Measurements from ENCODE around the gene DUSP10. TPM values are rescaled to one million over a fixed set of nuclear protein-coding genes. Genes with fewer than 3 reads are reported as not detected.
A peak's percentile ranks its signal among the peaks of the same experiment; 100 is the strongest.

Gene DUSP10
- total and polyA plus RNA-seq, 2 donors (not counting 1 experiment from before 2014, with no cell fraction given) = 19.4 to 71.7 TPM

DNA sequence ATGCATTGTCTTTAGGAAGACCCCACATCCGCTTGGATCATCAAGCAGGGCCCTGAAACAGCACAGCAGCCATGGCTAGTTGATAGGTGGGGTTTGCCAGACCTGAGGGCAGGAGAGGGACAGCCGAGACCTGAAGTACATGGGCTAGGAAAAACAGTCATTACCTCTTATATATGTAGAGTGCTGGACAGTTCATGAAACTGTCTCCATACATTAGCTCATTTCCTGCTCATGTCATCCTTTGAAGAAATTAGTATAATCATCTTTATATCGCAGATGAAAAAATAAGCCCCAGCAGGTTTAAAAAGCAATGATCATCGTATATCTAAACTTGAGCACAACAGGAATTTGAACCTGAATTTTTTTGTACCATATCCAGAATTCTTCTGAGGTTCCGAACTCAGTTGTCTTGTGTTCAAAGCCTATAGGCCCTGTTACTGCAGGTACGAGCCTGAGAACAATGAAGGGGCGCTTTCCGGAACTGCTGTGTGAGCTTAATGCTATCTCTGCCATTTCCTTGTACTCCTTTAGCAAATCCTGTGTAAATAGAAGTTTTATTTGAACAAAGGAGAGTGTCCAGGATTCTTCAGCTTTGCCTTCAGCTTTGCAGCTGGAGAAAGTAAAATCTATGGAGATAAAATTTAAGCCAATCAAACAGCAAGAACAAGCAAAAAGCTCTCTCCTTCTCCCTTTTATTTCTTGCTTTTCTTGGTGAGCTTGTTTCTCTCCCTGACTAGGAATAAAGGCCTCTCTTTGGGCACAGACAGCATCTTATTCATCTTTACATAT lies 32.4 kb upstream of the DUSP10 start:
- no peak overlapping the region for H2AFZ ChIP-seq (ENCODE audit: low read length)
- no peak overlapping the region for H3K4me2 ChIP-seq (ENCODE audit: extremely low read depth, insufficient read depth, low read length)
- no peaks in the 10 kb centered on the region for H3K9me3 ChIP-seq (ENCODE audit: control insufficient read depth, insufficient read depth, low read depth, low read length)
- no peak for DNase-seq (ENCODE audit: low read depth in 2 of 2)
- no peak for TF ChIP-seq EZH2 (IDR thresholded peaks at IDR 0.05; ENCODE audit: low read length, missing control alignments)
- TF ChIP-seq, protein P1, sequence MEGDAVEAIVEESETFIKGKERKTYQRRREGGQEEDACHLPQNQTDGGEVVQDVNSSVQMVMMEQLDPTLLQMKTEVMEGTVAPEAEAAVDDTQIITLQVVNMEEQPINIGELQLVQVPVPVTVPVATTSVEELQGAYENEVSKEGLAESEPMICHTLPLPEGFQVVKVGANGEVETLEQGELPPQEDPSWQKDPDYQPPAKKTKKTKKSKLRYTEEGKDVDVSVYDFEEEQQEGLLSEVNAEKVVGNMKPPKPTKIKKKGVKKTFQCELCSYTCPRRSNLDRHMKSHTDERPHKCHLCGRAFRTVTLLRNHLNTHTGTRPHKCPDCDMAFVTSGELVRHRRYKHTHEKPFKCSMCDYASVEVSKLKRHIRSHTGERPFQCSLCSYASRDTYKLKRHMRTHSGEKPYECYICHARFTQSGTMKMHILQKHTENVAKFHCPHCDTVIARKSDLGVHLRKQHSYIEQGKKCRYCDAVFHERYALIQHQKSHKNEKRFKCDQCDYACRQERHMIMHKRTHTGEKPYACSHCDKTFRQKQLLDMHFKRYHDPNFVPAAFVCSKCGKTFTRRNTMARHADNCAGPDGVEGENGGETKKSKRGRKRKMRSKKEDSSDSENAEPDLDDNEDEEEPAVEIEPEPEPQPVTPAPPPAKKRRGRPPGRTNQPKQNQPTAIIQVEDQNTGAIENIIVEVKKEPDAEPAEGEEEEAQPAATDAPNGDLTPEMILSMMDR (conservative IDR thresholded peaks at IDR 0.05 in 1 of 2, IDR thresholded peaks at IDR 0.05 in 1 of 2; ENCODE audit: low read depth in 1 of 2, low read length in 2 of 2) = no peak
- no peaks in the 10 kb centered on the region for H3K27me3 ChIP-seq (ENCODE audit: control insufficient read depth, insufficient read depth, low read length)
- no peak overlapping the region for H3K27ac ChIP-seq (ENCODE audit: insufficient read depth, low read length)
- H4K20me1 ChIP-seq (ENCODE audit: control insufficient read depth, extremely low read depth, insufficient read depth, low read length) = no peaks in the 10 kb centered on the region
- H3K36me3 ChIP-seq (ENCODE audit: control insufficient read depth, insufficient read depth, low read length) = no peaks in the 10 kb centered on the region
- H3K4me3 ChIP-seq (replicated peaks in 1 of 4; ENCODE audit: control extremely low read depth in 1 of 4, insufficient read depth in 1 of 4, low read depth in 3 of 4, low read length in 4 of 4) = no peak overlapping the region
- no peaks in the 10 kb centered on the region for H3K79me2 ChIP-seq (ENCODE audit: control insufficient read depth, insufficient read depth, low read length)
- no peak overlapping the region for H3K9ac ChIP-seq (ENCODE audit: insufficient read depth, low read length)
- no peaks in the 10 kb centered on the region for H3K4me1 ChIP-seq (ENCODE audit: control insufficient read depth, extremely low read depth, insufficient read depth, low read length)

DNA sequence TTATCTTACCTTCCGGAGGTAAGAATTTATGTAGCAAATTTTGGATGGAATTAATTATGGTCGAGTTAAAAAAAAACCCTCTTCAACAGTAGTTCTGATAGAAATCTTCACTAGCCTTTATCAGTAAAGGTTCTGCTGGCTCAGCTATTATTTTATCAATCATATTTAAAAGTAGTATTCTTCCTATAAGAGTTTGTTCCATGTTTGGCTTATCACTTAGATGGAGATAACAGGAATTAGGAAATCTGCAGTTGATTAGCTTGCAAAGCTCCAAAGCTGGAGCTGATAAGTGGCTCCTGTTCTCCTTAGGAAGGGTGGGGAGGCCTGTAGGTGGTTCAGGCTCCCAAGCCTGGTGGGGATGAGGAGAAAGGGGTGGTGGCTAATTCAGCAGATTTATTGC lies 31.5 kb upstream of the DUSP10 start:
- no peak for DNase-seq (ENCODE audit: low read depth in 2 of 2)
- Histone ChIP-seq H3K4me2 (ENCODE audit: extremely low read depth, insufficient read depth, low read length) (no peak overlapping the region), H2AFZ (ENCODE audit: low read length) (no peak overlapping the region), H3K36me3 (ENCODE audit: control insufficient read depth, insufficient read depth, low read length) (no peaks in the 10 kb centered on the region), H3K4me3 (replicated peaks in 1 of 4; ENCODE audit: control extremely low read depth in 1 of 4, insufficient read depth in 1 of 4, low read depth in 3 of 4, low read length in 4 of 4) (no peak overlapping the region), H3K9ac (ENCODE audit: insufficient read depth, low read length) (no peak overlapping the region), H3K4me1 (ENCODE audit: control insufficient read depth, extremely low read depth, insufficient read depth, low read length) (no peaks in the 10 kb centered on the region), H3K79me2 (ENCODE audit: control insufficient read depth, insufficient read depth, low read length) (no peaks in the 10 kb centered on the region), H4K20me1 (ENCODE audit: control insufficient read depth, extremely low read depth, insufficient read depth, low read length) (no peaks in the 10 kb centered on the region), H3K27me3 (ENCODE audit: control insufficient read depth, insufficient read depth, low read length) (no peaks in the 10 kb centered on the region), H3K9me3 (ENCODE audit: control insufficient read depth, insufficient read depth, low read depth, low read length) (no peaks in the 10 kb centered on the region), H3K27ac (ENCODE audit: insufficient read depth, low read length) (no peak overlapping the region)
- TF ChIP-seq, protein P1 (conservative IDR thresholded peaks at IDR 0.05 in 1 of 2, IDR thresholded peaks at IDR 0.05 in 1 of 2; ENCODE audit: low read depth in 1 of 2, low read length in 2 of 2) = no peak

DNA sequence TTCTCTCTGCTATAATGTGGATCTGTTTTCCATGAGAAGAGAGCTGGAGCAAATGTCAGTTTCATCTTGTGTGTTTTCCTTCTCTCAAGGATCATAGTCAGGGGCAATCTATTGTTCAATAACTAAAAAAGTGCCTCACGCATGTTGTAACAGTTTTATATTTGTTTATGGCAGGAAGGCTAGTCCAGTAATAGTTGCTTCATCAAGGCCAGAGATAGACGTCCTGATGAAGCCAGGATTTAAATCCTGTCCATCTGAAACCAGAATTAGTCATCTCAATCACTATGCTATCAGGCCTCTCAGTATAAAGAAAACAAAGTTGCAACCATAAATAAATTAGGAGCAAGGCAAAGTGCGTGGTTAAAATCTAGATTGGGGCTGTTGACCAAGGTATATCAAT lies 30.2 kb upstream of the DUSP10 start:
- Histone ChIP-seq H3K9me3 (ENCODE audit: control insufficient read depth, insufficient read depth, low read depth, low read length) (no peaks in the 10 kb centered on the region), H3K27me3 (ENCODE audit: control insufficient read depth, insufficient read depth, low read length) (no peaks in the 10 kb centered on the region), H3K36me3 (ENCODE audit: control insufficient read depth, insufficient read depth, low read length) (no peaks in the 10 kb centered on the region), H3K4me3 (replicated peaks in 1 of 4; ENCODE audit: control extremely low read depth in 1 of 4, insufficient read depth in 1 of 4, low read depth in 3 of 4, low read length in 4 of 4) (no peak overlapping the region), H4K20me1 (ENCODE audit: control insufficient read depth, extremely low read depth, insufficient read depth, low read length) (no peaks in the 10 kb centered on the region), H3K4me1 (ENCODE audit: control insufficient read depth, extremely low read depth, insufficient read depth, low read length) (no peaks in the 10 kb centered on the region), H3K9ac (ENCODE audit: insufficient read depth, low read length) (no peak overlapping the region), H3K27ac (ENCODE audit: insufficient read depth, low read length) (no peak overlapping the region), H3K4me2 (ENCODE audit: extremely low read depth, insufficient read depth, low read length) (no peak overlapping the region), H2AFZ (ENCODE audit: low read length) (no peak overlapping the region), H3K79me2 (ENCODE audit: control insufficient read depth, insufficient read depth, low read length) (no peaks in the 10 kb centered on the region)
- TF ChIP-seq EZH2 (IDR thresholded peaks at IDR 0.05; ENCODE audit: low read length, missing control alignments) = no peak
- TF ChIP-seq, protein P1 (conservative IDR thresholded peaks at IDR 0.05 in 1 of 2, IDR thresholded peaks at IDR 0.05 in 1 of 2; ENCODE audit: low read depth in 1 of 2, low read length in 2 of 2) = no peak
- DNase-seq (ENCODE audit: low read depth in 2 of 2) = peak in 1 of 2 donors; percentile 33
